HCT116 (cell line): ENCODE data around the gene PPHLN1. TPM values are rescaled to one million over a fixed set of nuclear protein-coding genes. Genes with fewer than 3 reads are reported as not detected.

Experiments
- ATAC-seq: fragments of 200-7000 bp; cut with Tn5 transposase; 2 replicates; pipeline ENCODE4 v1.9.1; 2020; ENCODE audit warnings: mild to moderate bottlenecking, moderate library complexity
- BruUV-seq: library from RNA; stranded (reverse); fragments of 400-500 nt; replicated peaks from 2 replicates; lab custom pipeline; 2021; lab: Mats Ljungman, UMichigan
- CTCF ChIA-PET: fragments of 300-600 bp; sonication (Branson Sonifier 250); formaldehyde crosslinking; loops from one replicate; lab custom pipeline; 2021; ENCODE audit warnings: antibody characterized with exemption; lab: Charles Lee
- POLR2A ChIA-PET: fragments of 300-600, 350-600 bp; sonication (Branson Sonifier 250); formaldehyde crosslinking; loops from one replicate; lab custom pipeline; 2021; ENCODE audit warnings: antibody characterized with exemption; lab: Charles Lee
- RAD21 ChIA-PET, 2 experiments: fragments of 300-600 bp; sonication (Branson Sonifier 250); formaldehyde crosslinking; loops; one replicate each; lab custom pipeline; 2023; ENCODE audit warnings: low total read pairs in 2 of 2; ENCODE audit not compliant: uncharacterized antibody in 2 of 2, unreplicated experiment in 2 of 2, low non-redundant PET in 1 of 2; lab: Charles Lee
- DNase-seq: peaks from one replicate; pipeline ENCODE4 v3.0.0-alpha.2; 2010; ENCODE audit warnings: low read depth, low spot score
- H2AFZ ChIP-seq: fragments of 200-600 bp; shearing (Covaris generic), sonication (generic); 2 replicates; pipeline ENCODE4 v1.6.1; 2017; ENCODE audit warnings: low read depth, mixed run types, mixed read lengths, antibody characterized with exemption, low read length; ENCODE audit not compliant: poor library complexity, severe bottlenecking
- H3K27ac ChIP-seq: 2 replicates; pipeline ENCODE4 v1.5.1; 2012; ENCODE audit warnings: low read depth, low read length
- H3K27me3 ChIP-seq: fragments of 200-600 bp; sonication (generic); 2 replicates; pipeline ENCODE4 v1.6.1; 2016; ENCODE audit warnings: mixed run types, low read length, mixed read lengths; ENCODE audit not compliant: insufficient read depth
- H3K36me3 ChIP-seq, 2 experiments: fragments of 200-500 bp in 1 of 2; fragments of 200-600 bp in 1 of 2; sonication (Bioruptor generic) in 1 of 2; sonication (generic) in 1 of 2; 2 replicates each; pipeline versions ENCODE4 v1.5.1 to v1.6.1; 2014 to 2016; ENCODE audit warnings: low read length in 2 of 2, inconsistent platforms in 1 of 2, mixed read lengths in 1 of 2, mixed run types in 1 of 2; ENCODE audit not compliant: insufficient read depth in 2 of 2, control insufficient read depth in 1 of 2
- H3K4me1 ChIP-seq, 2 experiments: fragments of 200-600 bp in 1 of 2; sonication (generic) in 1 of 2; 2 replicates each; pipeline versions ENCODE4 v1.5.1 to v1.6.1; 2012 to 2017; ENCODE audit warnings: low read length in 2 of 2, inconsistent platforms in 1 of 2, mild to moderate bottlenecking in 1 of 2, mixed read lengths in 1 of 2, mixed run types in 1 of 2, moderate library complexity in 1 of 2; ENCODE audit not compliant: insufficient read depth in 2 of 2, control insufficient read depth in 1 of 2
- H3K4me2 ChIP-seq: fragments of 200-600 bp; sonication (generic); 2 replicates; pipeline ENCODE4 v1.6.1; 2017; ENCODE audit warnings: mixed run types, low read length, mixed read lengths
- H3K4me3 ChIP-seq, 2 experiments: fragments of 200-600 bp in 1 of 2; sonication (generic) in 1 of 2; replicated peaks in 1 of 2; 2 replicates each; pipeline ENCODE4 v1.5.1; 2011 to 2016; ENCODE audit warnings: low read length in 2 of 2, control low read depth in 1 of 2, low read depth in 1 of 2, mild to moderate bottlenecking in 1 of 2, mixed read lengths in 1 of 2, mixed run types in 1 of 2
- H3K79me2 ChIP-seq: fragments of 200-600 bp; sonication (generic); 2 replicates; pipeline ENCODE4 v1.6.1; 2017; ENCODE audit warnings: mild to moderate bottlenecking, mixed run types, low read length, moderate library complexity, mixed read lengths; ENCODE audit not compliant: insufficient read depth
- H3K9ac ChIP-seq: fragments of 200-600 bp; sonication (generic); 2 replicates; pipeline ENCODE4 v1.6.1; 2016; ENCODE audit warnings: low read length, mixed read lengths
- H3K9me2 ChIP-seq: fragments of 200-600 bp; sonication (generic), shearing (Covaris generic); 2 replicates; pipeline ENCODE4 v1.6.1; 2017; ENCODE audit warnings: mixed run types, mild to moderate bottlenecking, moderate library complexity; ENCODE audit not compliant: insufficient read depth
- H3K9me3 ChIP-seq, 2 experiments: fragments of 200-500 bp in 1 of 2; fragments of 200-600 bp in 1 of 2; sonication (Bioruptor generic) in 1 of 2; sonication (generic) in 1 of 2; 2 replicates each; pipeline ENCODE4 v1.6.1; 2014 to 2017; ENCODE audit warnings: low read length in 2 of 2, mixed read lengths in 2 of 2, inconsistent platforms in 1 of 2, low read depth in 1 of 2, mild to moderate bottlenecking in 1 of 2, mixed run types in 1 of 2, moderate library complexity in 1 of 2; ENCODE audit not compliant: control insufficient read depth in 1 of 2, insufficient read depth in 1 of 2
- H4K20me1 ChIP-seq: fragments of 200-600 bp; sonication (generic), shearing (Covaris generic); 2 replicates; pipeline ENCODE4 v1.6.1; 2017; ENCODE audit warnings: mixed run types, mild to moderate bottlenecking, moderate library complexity; ENCODE audit not compliant: insufficient read depth
- ATF3 ChIP-seq: IDR thresholded peaks from 2 replicates; pipeline ENCODE4 v1.6.1; 2012
- CEBPB ChIP-seq: IDR thresholded peaks from 2 replicates; pipeline ENCODE4 v1.6.1; 2012; ENCODE audit warnings: low read depth
- EGR1 ChIP-seq: IDR thresholded peaks from 2 replicates; pipeline ENCODE4 v1.6.1; 2012; ENCODE audit warnings: low read depth
- ELF1 ChIP-seq: IDR thresholded peaks from 2 replicates; pipeline ENCODE4 v1.6.1; 2012; ENCODE audit warnings: low read depth, borderline replicate concordance
- JUND ChIP-seq: IDR thresholded peaks from 2 replicates; pipeline ENCODE4 v1.6.1; 2012
- POLR2AphosphoS5 ChIP-seq: IDR thresholded peaks from 2 replicates; pipeline ENCODE4 v1.6.1; 2011; ENCODE audit warnings: mild to moderate bottlenecking, low read depth, low read length, moderate library complexity
- SIN3A ChIP-seq: IDR thresholded peaks from 2 replicates; pipeline ENCODE4 v1.6.1; 2012; ENCODE audit warnings: low read depth
- SP1 ChIP-seq: IDR thresholded peaks from 2 replicates; pipeline ENCODE4 v1.6.1; 2012; ENCODE audit warnings: low read depth
- SRF ChIP-seq: IDR thresholded peaks from 2 replicates; pipeline ENCODE4 v1.6.1; 2012; ENCODE audit warnings: low read depth
- TCF7L2 ChIP-seq: IDR thresholded peaks from 2 replicates; pipeline ENCODE4 v1.7.0; 2011; ENCODE audit warnings: borderline replicate concordance, inconsistent platforms; ENCODE audit not compliant: insufficient read depth, insufficient read length; ENCODE audit errors: extremely low read depth
- ZFX ChIP-seq: fragments of 450-650 bp; IDR thresholded peaks from 2 replicates; pipeline ENCODE4 v1.6.1; 2017
- ZNF274 ChIP-seq: fragments of 200-500 bp; sonication (Bioruptor generic); IDR thresholded peaks from 2 replicates; pipeline ENCODE4 v1.6.1; 2014; ENCODE audit warnings: mild to moderate bottlenecking, low read depth, low read length, inconsistent platforms
- intact Hi-C: fragments of 100-400 bp; cut with micrococcal nuclease; formaldehyde crosslinking; loops from 2 replicates; pipeline ENCODE4 v1.10.0; 2022
- total RNA-seq: library from RNA; stranded (reverse); gene quantifications from one replicate; pipeline ENCODE4 v1.2.1, GENCODE V29; 2021; ENCODE audit not compliant: unreplicated experiment
- TF ChIP-seq, protein P1 (sequence below): IDR thresholded peaks from 2 replicates; pipeline ENCODE4 v1.6.1; 2012
- TF ChIP-seq, protein P2 (sequence below): IDR thresholded peaks from 2 replicates; pipeline ENCODE4 v1.6.1; 2011; ENCODE audit warnings: mild to moderate bottlenecking, low read length, moderate library complexity; ENCODE audit not compliant: insufficient replicate concordance; ENCODE audit errors: extremely low read depth
- TF ChIP-seq, protein P3 (sequence below): IDR thresholded peaks from 2 replicates; pipeline ENCODE4 v1.6.1; 2012; ENCODE audit warnings: low read depth

The PPHLN1 gene
- total RNA-seq, 1 experiment from 2014 or later: 57.4 TPM

- H4K20me1 ChIP-seq: no peaks in the 10 kb centered on the region
- TF ChIP-seq ELF1 (no peak), ZNF274 (no peak), ZFX (no peak), TCF7L2 (no peak), SIN3A (no peak), SP1 (no peak), SRF (no peak), POLR2AphosphoS5 (no peak), EGR1 (no peak), CEBPB (no peak), ATF3 (no peak), JUND (no peak)
- TF ChIP-seq, protein P1, sequence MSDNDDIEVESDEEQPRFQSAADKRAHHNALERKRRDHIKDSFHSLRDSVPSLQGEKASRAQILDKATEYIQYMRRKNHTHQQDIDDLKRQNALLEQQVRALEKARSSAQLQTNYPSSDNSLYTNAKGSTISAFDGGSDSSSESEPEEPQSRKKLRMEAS: no peak
- TF ChIP-seq, protein P2, sequence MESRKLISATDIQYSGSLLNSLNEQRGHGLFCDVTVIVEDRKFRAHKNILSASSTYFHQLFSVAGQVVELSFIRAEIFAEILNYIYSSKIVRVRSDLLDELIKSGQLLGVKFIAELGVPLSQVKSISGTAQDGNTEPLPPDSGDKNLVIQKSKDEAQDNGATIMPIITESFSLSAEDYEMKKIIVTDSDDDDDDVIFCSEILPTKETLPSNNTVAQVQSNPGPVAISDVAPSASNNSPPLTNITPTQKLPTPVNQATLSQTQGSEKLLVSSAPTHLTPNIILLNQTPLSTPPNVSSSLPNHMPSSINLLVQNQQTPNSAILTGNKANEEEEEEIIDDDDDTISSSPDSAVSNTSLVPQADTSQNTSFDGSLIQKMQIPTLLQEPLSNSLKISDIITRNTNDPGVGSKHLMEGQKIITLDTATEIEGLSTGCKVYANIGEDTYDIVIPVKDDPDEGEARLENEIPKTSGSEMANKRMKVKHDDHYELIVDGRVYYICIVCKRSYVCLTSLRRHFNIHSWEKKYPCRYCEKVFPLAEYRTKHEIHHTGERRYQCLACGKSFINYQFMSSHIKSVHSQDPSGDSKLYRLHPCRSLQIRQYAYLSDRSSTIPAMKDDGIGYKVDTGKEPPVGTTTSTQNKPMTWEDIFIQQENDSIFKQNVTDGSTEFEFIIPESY: no peak
- TF ChIP-seq, protein P3, sequence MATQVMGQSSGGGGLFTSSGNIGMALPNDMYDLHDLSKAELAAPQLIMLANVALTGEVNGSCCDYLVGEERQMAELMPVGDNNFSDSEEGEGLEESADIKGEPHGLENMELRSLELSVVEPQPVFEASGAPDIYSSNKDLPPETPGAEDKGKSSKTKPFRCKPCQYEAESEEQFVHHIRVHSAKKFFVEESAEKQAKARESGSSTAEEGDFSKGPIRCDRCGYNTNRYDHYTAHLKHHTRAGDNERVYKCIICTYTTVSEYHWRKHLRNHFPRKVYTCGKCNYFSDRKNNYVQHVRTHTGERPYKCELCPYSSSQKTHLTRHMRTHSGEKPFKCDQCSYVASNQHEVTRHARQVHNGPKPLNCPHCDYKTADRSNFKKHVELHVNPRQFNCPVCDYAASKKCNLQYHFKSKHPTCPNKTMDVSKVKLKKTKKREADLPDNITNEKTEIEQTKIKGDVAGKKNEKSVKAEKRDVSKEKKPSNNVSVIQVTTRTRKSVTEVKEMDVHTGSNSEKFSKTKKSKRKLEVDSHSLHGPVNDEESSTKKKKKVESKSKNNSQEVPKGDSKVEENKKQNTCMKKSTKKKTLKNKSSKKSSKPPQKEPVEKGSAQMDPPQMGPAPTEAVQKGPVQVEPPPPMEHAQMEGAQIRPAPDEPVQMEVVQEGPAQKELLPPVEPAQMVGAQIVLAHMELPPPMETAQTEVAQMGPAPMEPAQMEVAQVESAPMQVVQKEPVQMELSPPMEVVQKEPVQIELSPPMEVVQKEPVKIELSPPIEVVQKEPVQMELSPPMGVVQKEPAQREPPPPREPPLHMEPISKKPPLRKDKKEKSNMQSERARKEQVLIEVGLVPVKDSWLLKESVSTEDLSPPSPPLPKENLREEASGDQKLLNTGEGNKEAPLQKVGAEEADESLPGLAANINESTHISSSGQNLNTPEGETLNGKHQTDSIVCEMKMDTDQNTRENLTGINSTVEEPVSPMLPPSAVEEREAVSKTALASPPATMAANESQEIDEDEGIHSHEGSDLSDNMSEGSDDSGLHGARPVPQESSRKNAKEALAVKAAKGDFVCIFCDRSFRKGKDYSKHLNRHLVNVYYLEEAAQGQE: no peak
- CTCF ChIA-PET: interaction anchor here (1.1 kb wide), 1 partner anchor 14 kb away, joined by 4 read pairs; no protein-coding TSS in a partner anchor
- ATAC-seq: no peak
- H3K4me3 ChIP-seq: no peak overlapping the region
- intact Hi-C loops: no loop called here
- H3K9ac ChIP-seq: no peak overlapping the region
- H2AFZ ChIP-seq: no peak overlapping the region
- no peaks in the 10 kb centered on the region for H3K9me3 ChIP-seq
- H3K27ac ChIP-seq: no peak overlapping the region
- peaks cover 4 to 12% of the 10 kb centered on the region in 2 experiments; a peak in 3 of 4 replicates for H3K4me1 ChIP-seq
- H3K4me2 ChIP-seq: no peak overlapping the region
- RAD21 ChIA-PET: no interaction called here
- no peaks in the 10 kb centered on the region for H3K9me2 ChIP-seq
- H3K79me2 ChIP-seq: no peaks in the 10 kb centered on the region
- POLR2A ChIA-PET: no interaction called here
- no peak for DNase-seq
- BruUV-seq: no TSS peak
- no peaks in the 10 kb centered on the region for H3K27me3 ChIP-seq
- H3K36me3 ChIP-seq: no peaks in the 10 kb centered on the region
Observed at GRCh38 chr12:42468921-42469320, 143.0 kb downstream of the PPHLN1 start.
